Measurements from ENCODE around the gene TNIK. TPM values are rescaled to one million over a fixed set of nuclear protein-coding genes. Genes with fewer than 3 reads are reported as not detected.
"Not testable (repeated sequence)": the region's sequence is repeated elsewhere in the genome, so short reads cannot be mapped to it uniquely, and the experiment has no call there.

Gene TNIK
- total RNA-seq, 1 donor from 2014 or later: 39.9 TPM

GRCh38 chr3:171383206-171384018 is 76.8 kb downstream of the TNIK start:
- peaks cover 15% of the 10 kb centered on the region for H3K36me3 Mint-ChIP-seq (ENCODE audit: low read depth)
- intact Hi-C loops (cut with micrococcal nuclease): loop anchor here (2.0 kb wide), 1 partner anchor 75 kb away; no protein-coding TSS in a partner anchor
- H3K27ac Mint-ChIP-seq: peak overlapping the region; percentile 10
- H3K4me3 Mint-ChIP-seq (ENCODE audit: low read depth): peak overlapping the region; percentile 22
- no peaks in the 10 kb centered on the region for H3K27me3 Mint-ChIP-seq (ENCODE audit: low read depth)
- no peak for DNase-seq (ENCODE audit: low spot score)
- no peaks in the 10 kb centered on the region for H3K9me3 Mint-ChIP-seq
- H3K4me1 Mint-ChIP-seq (ENCODE audit: low read depth): peaks cover 54% of the 10 kb centered on the region

- DNase-seq (ENCODE audit: low spot score); H3K4me3 Mint-ChIP-seq (ENCODE audit: low read depth); H3K9me3 Mint-ChIP-seq; H3K27me3 Mint-ChIP-seq (ENCODE audit: low read depth); intact Hi-C loops (cut with micrococcal nuclease): not testable (repeated sequence)
- Mint-ChIP-seq H3K27ac (peak overlapping the region; percentile 26), H3K4me1 (ENCODE audit: low read depth) (peaks cover 58% of the 10 kb centered on the region), H3K36me3 (ENCODE audit: low read depth) (peaks cover 15% of the 10 kb centered on the region)
Observed at GRCh38 chr3:171382347-171382746, 77.9 kb downstream of the TNIK start.

GRCh38 chr3:171380711-171381425 is 79.3 kb downstream of the TNIK start:
- H3K9me3 Mint-ChIP-seq: no peaks in the 10 kb centered on the region
- H3K4me1 Mint-ChIP-seq (ENCODE audit: low read depth): peaks cover 68% of the 10 kb centered on the region
- H3K27ac Mint-ChIP-seq: no peak overlapping the region
- no peaks in the 10 kb centered on the region for H3K27me3 Mint-ChIP-seq (ENCODE audit: low read depth)
- no peak for DNase-seq (ENCODE audit: low spot score)
- intact Hi-C loops (cut with micrococcal nuclease): no loop called here
- H3K4me3 Mint-ChIP-seq (ENCODE audit: low read depth): no peak overlapping the region
- H3K36me3 Mint-ChIP-seq (ENCODE audit: low read depth): peaks cover 15% of the 10 kb centered on the region

GRCh38 chr3:171379961-171380483 is 80.2 kb downstream of the TNIK start:
- no peaks in the 10 kb centered on the region for H3K9me3 Mint-ChIP-seq
- H3K27me3 Mint-ChIP-seq (ENCODE audit: low read depth): no peaks in the 10 kb centered on the region
- H3K27ac Mint-ChIP-seq: no peak overlapping the region
- intact Hi-C loops (cut with micrococcal nuclease): no loop called here
- DNase-seq (ENCODE audit: low spot score): no peak
- no peak overlapping the region for H3K4me3 Mint-ChIP-seq (ENCODE audit: low read depth)
- H3K36me3 Mint-ChIP-seq (ENCODE audit: low read depth): peaks cover 10% of the 10 kb centered on the region
- peaks cover 70% of the 10 kb centered on the region for H3K4me1 Mint-ChIP-seq (ENCODE audit: low read depth)

- H3K27me3 Mint-ChIP-seq (ENCODE audit: low read depth): no peaks in the 10 kb centered on the region
- peaks cover 64% of the 10 kb centered on the region for H3K4me1 Mint-ChIP-seq (ENCODE audit: low read depth)
- DNase-seq (ENCODE audit: low spot score): no peak
- H3K27ac Mint-ChIP-seq: no peak overlapping the region
- intact Hi-C loops (cut with micrococcal nuclease): no loop called here
- H3K36me3 Mint-ChIP-seq (ENCODE audit: low read depth): peaks cover 6% of the 10 kb centered on the region
- H3K4me3 Mint-ChIP-seq (ENCODE audit: low read depth): no peak overlapping the region
- no peaks in the 10 kb centered on the region for H3K9me3 Mint-ChIP-seq
Observed at GRCh38 chr3:171379281-171379680, 80.9 kb downstream of the TNIK start.

GRCh38 chr3:171378586-171378985 is 81.6 kb downstream of the TNIK start:
- DNase-seq (ENCODE audit: low spot score): no peak
- H3K9me3 Mint-ChIP-seq: no peaks in the 10 kb centered on the region
- intact Hi-C loops (cut with micrococcal nuclease): no loop called here
- no peaks in the 10 kb centered on the region for H3K27me3 Mint-ChIP-seq (ENCODE audit: low read depth)
- no peak overlapping the region for H3K4me3 Mint-ChIP-seq (ENCODE audit: low read depth)
- H3K4me1 Mint-ChIP-seq (ENCODE audit: low read depth): peaks cover 57% of the 10 kb centered on the region
- H3K36me3 Mint-ChIP-seq (ENCODE audit: low read depth): no peaks in the 10 kb centered on the region
- H3K27ac Mint-ChIP-seq: no peak overlapping the region

GRCh38 chr3:171377859-171378258 is 82.3 kb downstream of the TNIK start:
- Mint-ChIP-seq H3K27ac (no peak overlapping the region), H3K4me3 (ENCODE audit: low read depth) (no peak overlapping the region), H3K4me1 (ENCODE audit: low read depth) (peaks cover 50% of the 10 kb centered on the region), H3K36me3 (ENCODE audit: low read depth) (no peaks in the 10 kb centered on the region), H3K9me3 (no peaks in the 10 kb centered on the region), H3K27me3 (ENCODE audit: low read depth) (no peaks in the 10 kb centered on the region)
- intact Hi-C loops (cut with micrococcal nuclease): no loop called here
- DNase-seq (ENCODE audit: low spot score): no peak

- DNase-seq (ENCODE audit: low spot score): no peak
- H3K9me3 Mint-ChIP-seq: no peaks in the 10 kb centered on the region
- H3K27ac Mint-ChIP-seq: no peak overlapping the region
- no peaks in the 10 kb centered on the region for H3K36me3 Mint-ChIP-seq (ENCODE audit: low read depth)
- H3K4me3 Mint-ChIP-seq (ENCODE audit: low read depth): no peak overlapping the region
- H3K27me3 Mint-ChIP-seq (ENCODE audit: low read depth): no peaks in the 10 kb centered on the region
- intact Hi-C loops (cut with micrococcal nuclease): no loop called here
- H3K4me1 Mint-ChIP-seq (ENCODE audit: low read depth): peaks cover 48% of the 10 kb centered on the region
Observed at GRCh38 chr3:171376596-171376947, 83.6 kb downstream of the TNIK start.

- H3K9me3 Mint-ChIP-seq: no peaks in the 10 kb centered on the region
- H3K4me3 Mint-ChIP-seq (ENCODE audit: low read depth): no peak overlapping the region
- H3K4me1 Mint-ChIP-seq (ENCODE audit: low read depth): peaks cover 49% of the 10 kb centered on the region
- H3K36me3 Mint-ChIP-seq (ENCODE audit: low read depth): no peaks in the 10 kb centered on the region
- no peaks in the 10 kb centered on the region for H3K27me3 Mint-ChIP-seq (ENCODE audit: low read depth)
- DNase-seq (ENCODE audit: low spot score): no peak
- intact Hi-C loops (cut with micrococcal nuclease): no loop called here
- H3K27ac Mint-ChIP-seq: peak overlapping the region; percentile 36
Observed at GRCh38 chr3:171375666-171376595, 84.3 kb downstream of the TNIK start.

- Mint-ChIP-seq H3K4me3 (ENCODE audit: low read depth) (no peak overlapping the region), H3K9me3 (no peaks in the 10 kb centered on the region), H3K4me1 (ENCODE audit: low read depth) (peaks cover 48% of the 10 kb centered on the region), H3K36me3 (ENCODE audit: low read depth) (peaks cover 3% of the 10 kb centered on the region), H3K27me3 (ENCODE audit: low read depth) (no peaks in the 10 kb centered on the region), H3K27ac (no peak overlapping the region)
- DNase-seq (ENCODE audit: low spot score): no peak
- intact Hi-C loops (cut with micrococcal nuclease): no loop called here
Observed at GRCh38 chr3:171374661-171375285, 85.4 kb downstream of the TNIK start.

- Mint-ChIP-seq H3K27ac (no peak overlapping the region), H3K9me3 (no peaks in the 10 kb centered on the region), H3K27me3 (ENCODE audit: low read depth) (no peaks in the 10 kb centered on the region), H3K4me3 (ENCODE audit: low read depth) (no peak overlapping the region), H3K36me3 (ENCODE audit: low read depth) (peaks cover 7% of the 10 kb centered on the region), H3K4me1 (ENCODE audit: low read depth) (peaks cover 47% of the 10 kb centered on the region)
- no peak for DNase-seq (ENCODE audit: low spot score)
- intact Hi-C loops (cut with micrococcal nuclease): no loop called here
Observed at GRCh38 chr3:171374260-171374659, 85.9 kb downstream of the TNIK start.

- peaks cover 12% of the 10 kb centered on the region for H3K36me3 Mint-ChIP-seq (ENCODE audit: low read depth)
- H3K27ac Mint-ChIP-seq: no peak overlapping the region
- DNase-seq (ENCODE audit: low spot score): no peak
- intact Hi-C loops (cut with micrococcal nuclease): no loop called here
- H3K9me3 Mint-ChIP-seq: no peaks in the 10 kb centered on the region
- H3K27me3 Mint-ChIP-seq (ENCODE audit: low read depth): no peaks in the 10 kb centered on the region
- no peak overlapping the region for H3K4me3 Mint-ChIP-seq (ENCODE audit: low read depth)
- peaks cover 49% of the 10 kb centered on the region for H3K4me1 Mint-ChIP-seq (ENCODE audit: low read depth)
Observed at GRCh38 chr3:171373711-171374110, 86.5 kb downstream of the TNIK start.
